ENCODE results near the gene NARS2. TPM values are rescaled to one million over a fixed set of nuclear protein-coding genes. Genes with fewer than 3 reads are reported as not detected.

The NARS2 gene
- total RNA-seq, 2 experiments from 2014 or later: 12.8 to 14.5 TPM

DNA sequence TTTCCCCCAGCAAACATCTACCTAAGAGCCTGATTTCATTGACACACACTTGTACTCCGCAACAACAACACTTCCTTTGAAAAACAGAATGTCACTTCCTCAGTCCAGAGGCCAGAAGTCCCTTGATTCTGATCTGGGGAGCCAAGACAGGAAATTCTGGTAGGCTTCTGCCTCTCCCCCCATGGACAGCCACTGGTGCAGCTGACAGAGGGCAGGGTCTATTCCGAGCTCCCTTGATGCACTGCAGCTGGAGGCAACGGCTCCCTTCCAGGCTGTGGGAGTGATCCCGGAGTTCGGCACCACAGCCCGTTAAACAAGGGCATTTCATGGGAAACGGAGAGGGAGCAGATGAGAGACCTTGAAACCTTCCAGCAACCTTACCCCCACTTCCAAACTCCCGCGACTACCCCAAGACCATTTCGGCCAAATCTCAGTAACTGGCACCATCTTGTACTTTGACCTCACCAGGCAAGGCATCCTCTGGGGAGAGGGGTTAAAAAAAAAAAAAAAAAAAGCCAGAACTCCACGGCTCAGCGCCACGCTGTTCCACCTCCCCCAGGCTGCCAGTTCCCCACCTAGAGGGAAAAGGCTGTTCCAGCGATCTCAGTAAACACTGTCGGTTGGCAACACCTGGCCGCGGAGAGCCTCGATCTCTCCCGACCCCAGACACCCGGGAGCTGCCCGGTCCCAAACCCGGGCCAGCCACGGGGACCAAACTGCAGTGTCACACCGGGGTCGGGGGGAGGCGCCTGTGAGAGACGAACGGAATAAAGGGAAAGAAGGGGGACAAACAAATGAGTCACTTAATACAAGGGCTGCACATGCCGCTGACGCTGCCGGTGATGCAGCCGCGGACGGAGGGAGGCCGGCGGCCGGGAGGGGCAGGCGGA, 158.1 kb downstream of the NARS2 start:
- no peaks in the 10 kb centered on the region for H3K9me3 Mint-ChIP-seq
- POLR2A ChIA-PET: interaction anchor here (0.6 to 2.6 kb wide), 7 partner anchors 30 to 228 kb away, joined by 3 to 16 read pairs (median 4); partner anchors contain the start of genes KCTD21 and NARS2
- peak overlapping the region; percentile 82 for H3K27ac Mint-ChIP-seq
- H3K4me1 Mint-ChIP-seq: peaks cover 40% of the 10 kb centered on the region
- H3K27me3 Mint-ChIP-seq: peaks cover 39% of the 10 kb centered on the region
- H3K4me3 Mint-ChIP-seq: peak overlapping the region; percentile 93
- peak; percentile 49 for ATAC-seq (ENCODE audit: low read depth)
- peak; percentile 80 for DNase-seq
- no peaks in the 10 kb centered on the region for H3K36me3 Mint-ChIP-seq

DNA sequence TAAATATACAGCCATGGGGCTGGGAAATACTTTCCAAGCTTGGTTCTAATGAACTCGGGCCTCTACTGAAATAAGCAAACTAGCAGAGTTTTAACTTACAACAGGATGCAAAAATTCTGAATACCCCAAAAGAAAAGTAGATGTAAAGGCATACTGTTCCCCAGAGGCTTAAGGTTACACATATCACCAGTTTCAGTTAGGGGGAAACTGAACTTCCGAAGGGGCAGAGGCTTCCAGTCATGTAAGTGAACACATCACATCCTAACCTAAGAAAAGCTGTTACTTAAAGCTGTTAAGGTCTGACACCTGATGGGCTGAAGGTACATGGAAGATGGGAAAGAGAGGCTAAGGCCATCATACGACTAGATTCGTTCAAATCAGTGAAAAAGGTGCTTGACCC, 159.3 kb downstream of the NARS2 start:
- Mint-ChIP-seq H3K27me3 (peaks cover 38% of the 10 kb centered on the region), H3K36me3 (peaks cover 2% of the 10 kb centered on the region), H3K4me1 (peaks cover 31% of the 10 kb centered on the region), H3K9me3 (peaks cover 1% of the 10 kb centered on the region), H3K27ac (no peak overlapping the region), H3K4me3 (no peak overlapping the region)
- POLR2A ChIA-PET: interaction anchor here (0.6 to 1.5 kb wide), 3 partner anchors 15 to 227 kb away, joined by 3 to 4 read pairs (median 3); partner anchors contain the start of gene KCTD21
- DNase-seq (no peak), ATAC-seq (ENCODE audit: low read depth) (no peak)

DNA sequence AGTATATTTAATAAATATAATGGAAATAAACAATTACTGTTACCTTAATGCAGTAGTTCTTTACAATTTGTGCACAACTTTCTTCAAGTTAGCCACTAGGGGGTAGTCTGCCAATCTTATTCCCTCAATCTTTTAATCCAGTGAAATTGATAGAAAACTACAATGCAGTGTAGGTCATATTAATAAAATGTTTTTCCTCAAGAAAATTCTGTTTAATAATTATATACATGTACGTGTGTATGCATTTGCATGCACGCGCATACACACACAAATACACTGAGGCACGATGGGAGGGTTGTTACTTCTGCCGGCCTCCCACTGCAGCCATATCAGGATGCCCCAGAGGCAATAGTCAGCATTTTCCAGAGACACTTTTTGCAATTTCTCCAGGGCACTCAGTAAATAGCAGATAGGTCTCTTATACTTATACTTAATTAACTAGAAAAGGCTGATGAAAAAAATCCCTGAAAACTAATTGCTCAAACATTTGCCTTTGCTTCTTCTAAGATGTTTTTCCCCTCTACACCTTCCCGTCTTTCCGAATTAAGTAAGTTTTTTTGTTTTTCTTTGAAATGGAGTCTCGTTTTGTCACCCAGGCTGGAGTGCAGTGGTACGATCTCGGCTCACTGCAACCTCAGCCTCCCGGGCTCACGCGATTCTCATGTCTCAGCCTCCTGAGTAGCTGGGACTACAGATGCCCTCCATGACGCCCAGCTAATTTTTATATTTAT, 160.2 kb downstream of the NARS2 start:
- H3K4me1 Mint-ChIP-seq: peaks cover 27% of the 10 kb centered on the region
- H3K27me3 Mint-ChIP-seq: peaks cover 32% of the 10 kb centered on the region
- H3K4me3 Mint-ChIP-seq: no peak overlapping the region
- H3K27ac Mint-ChIP-seq: no peak overlapping the region
- POLR2A ChIA-PET: interaction anchor here (0.6 kb wide), 1 partner anchor 15 kb away, joined by 3 read pairs; no protein-coding TSS in a partner anchor
- ATAC-seq (ENCODE audit: low read depth) (no peak), DNase-seq (no peak)
- H3K9me3 Mint-ChIP-seq: peaks cover 3% of the 10 kb centered on the region
- peaks cover 3% of the 10 kb centered on the region for H3K36me3 Mint-ChIP-seq

GRCh38 chr11:78408619-78409018, 166.0 kb downstream of the NARS2 start:
- Mint-ChIP-seq H3K4me1 (peaks cover 6% of the 10 kb centered on the region), H3K9me3 (peaks cover 21% of the 10 kb centered on the region), H3K36me3 (peaks cover 17% of the 10 kb centered on the region), H3K4me3 (no peak overlapping the region), H3K27me3 (no peaks in the 10 kb centered on the region), H3K27ac (no peak overlapping the region)
- POLR2A ChIA-PET: no interaction called here
- no peak for DNase-seq
- ATAC-seq (ENCODE audit: low read depth): no peak

DNA sequence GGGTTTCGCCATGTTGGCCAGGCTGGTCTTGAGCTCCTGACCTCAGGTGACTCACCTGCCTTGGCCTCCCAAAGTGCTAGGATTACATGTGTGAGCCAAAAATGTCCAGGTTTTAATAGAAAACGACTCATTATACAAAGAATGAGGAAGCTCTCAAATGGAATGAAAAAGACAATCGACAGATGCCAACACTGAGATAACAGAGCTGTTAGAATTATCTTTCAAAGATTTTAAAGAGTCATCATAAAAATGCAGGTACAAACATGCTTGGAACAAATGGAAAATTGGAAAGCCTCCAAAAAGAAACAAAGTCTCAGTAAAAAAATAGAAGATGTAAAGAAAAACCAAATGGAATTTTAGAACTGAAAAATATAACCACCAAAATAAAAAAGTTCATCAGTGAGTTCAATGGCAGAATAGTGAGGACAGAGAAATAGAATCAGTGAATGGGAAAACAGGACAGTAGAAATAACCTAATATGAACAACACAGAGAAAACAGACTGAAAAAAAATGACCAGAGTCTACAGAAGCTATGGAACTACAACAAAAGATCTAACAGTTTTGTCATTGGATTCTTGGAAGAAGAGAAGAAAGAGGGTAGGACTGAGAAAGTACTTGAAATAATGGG, 168.0 kb downstream of the NARS2 start:
- POLR2A ChIA-PET: no interaction called here
- ATAC-seq (ENCODE audit: low read depth) (no peak), DNase-seq (no peak)
- Mint-ChIP-seq H3K4me1 (peaks cover 6% of the 10 kb centered on the region), H3K27me3 (no peaks in the 10 kb centered on the region), H3K4me3 (no peak overlapping the region), H3K27ac (no peak overlapping the region), H3K9me3 (peaks cover 21% of the 10 kb centered on the region), H3K36me3 (peaks cover 17% of the 10 kb centered on the region)

- Mint-ChIP-seq H3K9me3 (peaks cover 20% of the 10 kb centered on the region), H3K27me3 (no peaks in the 10 kb centered on the region), H3K4me3 (no peak overlapping the region), H3K4me1 (peaks cover 6% of the 10 kb centered on the region), H3K36me3 (peaks cover 16% of the 10 kb centered on the region), H3K27ac (no peak overlapping the region)
- no peak for DNase-seq
- POLR2A ChIA-PET: no interaction called here
- ATAC-seq (ENCODE audit: low read depth): no peak
Observed at GRCh38 chr11:78405805-78406204, 168.9 kb downstream of the NARS2 start.

DNA sequence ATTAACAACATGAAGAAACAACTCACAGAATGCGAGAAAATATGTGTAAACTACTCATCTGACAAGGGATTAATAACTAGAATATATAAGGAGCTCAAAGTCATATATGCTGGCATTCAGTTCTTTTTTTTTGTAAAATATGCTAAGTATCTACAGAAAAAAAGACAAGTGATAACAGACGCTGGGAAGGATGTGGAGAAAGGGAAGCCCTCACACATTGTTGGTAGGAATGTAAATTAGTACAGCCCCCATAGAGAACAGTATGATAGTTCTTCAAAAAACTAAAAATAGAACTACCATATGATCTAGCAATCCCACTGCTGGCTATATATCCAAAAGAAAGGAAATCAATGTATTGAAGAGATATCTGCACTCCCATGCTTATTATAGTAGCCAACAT, 170.9 kb downstream of the NARS2 start:
- POLR2A ChIA-PET: no interaction called here
- Mint-ChIP-seq H3K9me3 (peaks cover 15% of the 10 kb centered on the region), H3K27ac (no peak overlapping the region), H3K4me3 (no peak overlapping the region), H3K27me3 (no peaks in the 10 kb centered on the region), H3K36me3 (peaks cover 13% of the 10 kb centered on the region), H3K4me1 (peaks cover 6% of the 10 kb centered on the region)
- DNase-seq (no peak), ATAC-seq (ENCODE audit: low read depth) (no peak)

- Mint-ChIP-seq H3K27ac (no peak overlapping the region), H3K27me3 (no peaks in the 10 kb centered on the region), H3K36me3 (peaks cover 9% of the 10 kb centered on the region), H3K9me3 (peaks cover 10% of the 10 kb centered on the region), H3K4me1 (peaks cover 7% of the 10 kb centered on the region), H3K4me3 (no peak overlapping the region)
- DNase-seq (no peak), ATAC-seq (ENCODE audit: low read depth) (no peak)
- POLR2A ChIA-PET: no interaction called here
Observed at GRCh38 chr11:78402847-78403246, 171.8 kb downstream of the NARS2 start.

- Mint-ChIP-seq H3K27me3 (no peaks in the 10 kb centered on the region), H3K4me1 (peaks cover 12% of the 10 kb centered on the region), H3K27ac (no peak overlapping the region), H3K9me3 (no peaks in the 10 kb centered on the region), H3K36me3 (no peaks in the 10 kb centered on the region), H3K4me3 (no peak overlapping the region)
- no peak for DNase-seq
- ATAC-seq (ENCODE audit: low read depth): no peak
- POLR2A ChIA-PET: no interaction called here
Observed at GRCh38 chr11:78400702-78401101, 174.0 kb downstream of the NARS2 start.

GRCh38 chr11:78400116-78400515, 174.5 kb downstream of the NARS2 start:
- H3K27me3 Mint-ChIP-seq: no peaks in the 10 kb centered on the region

DNA sequence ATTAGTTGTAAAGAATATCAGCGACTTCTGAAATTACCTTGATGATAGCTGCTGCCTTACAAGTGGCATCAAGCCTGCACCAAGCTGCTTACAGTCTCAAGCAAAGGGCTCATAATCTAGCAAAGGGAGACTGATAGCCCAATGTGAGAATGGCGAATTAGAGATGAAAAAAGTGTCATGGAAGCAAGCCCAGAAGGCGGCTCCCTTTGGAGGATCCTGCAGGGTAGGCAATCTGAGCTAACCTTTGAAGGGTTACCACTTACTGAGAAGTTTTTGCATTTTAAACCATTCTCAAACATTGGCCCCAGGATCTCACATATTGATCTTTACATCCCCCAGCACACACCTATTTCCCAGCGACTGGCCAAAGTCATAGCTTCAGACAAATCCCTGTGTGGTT, 175.5 kb downstream of the NARS2 start:
- H3K27ac Mint-ChIP-seq: no peak overlapping the region
- H3K4me1 Mint-ChIP-seq: peaks cover 12% of the 10 kb centered on the region
- POLR2A ChIA-PET: no interaction called here
- ATAC-seq (ENCODE audit: low read depth): no peak
- H3K4me3 Mint-ChIP-seq: no peak overlapping the region
- no peak for DNase-seq
- no peaks in the 10 kb centered on the region for H3K9me3 Mint-ChIP-seq
- peaks cover 3% of the 10 kb centered on the region for H3K27me3 Mint-ChIP-seq
- H3K36me3 Mint-ChIP-seq: no peaks in the 10 kb centered on the region

More at GRCh38 chr11:78400116-78400515, 174.5 kb downstream of the NARS2 start:
- no peak for DNase-seq
- no peak for ATAC-seq (ENCODE audit: low read depth)
- POLR2A ChIA-PET: no interaction called here
- no peaks in the 10 kb centered on the region for H3K36me3 Mint-ChIP-seq
- no peaks in the 10 kb centered on the region for H3K9me3 Mint-ChIP-seq
- H3K4me3 Mint-ChIP-seq: no peak overlapping the region
- H3K4me1 Mint-ChIP-seq: peaks cover 12% of the 10 kb centered on the region
- H3K27ac Mint-ChIP-seq: no peak overlapping the region

- H3K27me3 Mint-ChIP-seq: peaks cover 3% of the 10 kb centered on the region
- POLR2A ChIA-PET: no interaction called here
- DNase-seq (no peak), ATAC-seq (ENCODE audit: low read depth) (no peak)
- no peak overlapping the region for H3K27ac Mint-ChIP-seq
- H3K4me1 Mint-ChIP-seq: peaks cover 12% of the 10 kb centered on the region
- no peaks in the 10 kb centered on the region for H3K36me3 Mint-ChIP-seq
- H3K9me3 Mint-ChIP-seq: no peaks in the 10 kb centered on the region
- no peak overlapping the region for H3K4me3 Mint-ChIP-seq
Observed at GRCh38 chr11:78398715-78399114, 175.9 kb downstream of the NARS2 start.

- POLR2A ChIA-PET: interaction anchor here (0.6 to 1.0 kb wide), 2 partner anchors 66 to 159 kb away, joined by 3 read pairs; no protein-coding TSS in a partner anchor
- Mint-ChIP-seq H3K27ac (peak overlapping the region; percentile 22), H3K4me3 (no peak overlapping the region)
Observed at GRCh38 chr11:78397398-78397797, 177.3 kb downstream of the NARS2 start.

More at GRCh38 chr11:78397398-78397797, 177.3 kb downstream of the NARS2 start:
- ATAC-seq (ENCODE audit: low read depth) (peak; percentile 82), DNase-seq (no peak)
- peaks cover 17% of the 10 kb centered on the region for H3K4me1 Mint-ChIP-seq
- H3K27me3 Mint-ChIP-seq: peaks cover 3% of the 10 kb centered on the region
- no peaks in the 10 kb centered on the region for H3K36me3 Mint-ChIP-seq
- no peaks in the 10 kb centered on the region for H3K9me3 Mint-ChIP-seq
